ENCODE results near the gene CPSF4L.

GRCh38 chr17:73308017-73308823 lies 46.5 kb upstream of the CPSF4L start:
- TF ChIP-seq CTCF (conservative IDR thresholded peaks at IDR 0.05 in 1 of 2, IDR thresholded peaks at IDR 0.05 in 1 of 2; ENCODE audit: extremely low read depth in 1 of 2, insufficient read depth in 1 of 2, low read depth in 1 of 2, low read length in 2 of 2) (no peak), EZH2 (IDR thresholded peaks at IDR 0.05; ENCODE audit: borderline replicate concordance, low read length) (no peak)

Measured in mammary epithelial cell (primary cell).